Endothelial cell of hepatic sinusoid (primary cell): ENCODE data around the gene KHDC3L.

Experiments used
- in situ Hi-C: cut with HindIII; loops from 2 replicates; pipeline ENCODE4 v1.10.0; 2017; ENCODE audit warnings: low sequenced_read_pairs

KHDC3L gene, protein sequence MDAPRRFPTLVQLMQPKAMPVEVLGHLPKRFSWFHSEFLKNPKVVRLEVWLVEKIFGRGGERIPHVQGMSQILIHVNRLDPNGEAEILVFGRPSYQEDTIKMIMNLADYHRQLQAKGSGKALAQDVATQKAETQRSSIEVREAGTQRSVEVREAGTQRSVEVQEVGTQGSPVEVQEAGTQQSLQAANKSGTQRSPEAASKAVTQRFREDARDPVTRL

DNA sequence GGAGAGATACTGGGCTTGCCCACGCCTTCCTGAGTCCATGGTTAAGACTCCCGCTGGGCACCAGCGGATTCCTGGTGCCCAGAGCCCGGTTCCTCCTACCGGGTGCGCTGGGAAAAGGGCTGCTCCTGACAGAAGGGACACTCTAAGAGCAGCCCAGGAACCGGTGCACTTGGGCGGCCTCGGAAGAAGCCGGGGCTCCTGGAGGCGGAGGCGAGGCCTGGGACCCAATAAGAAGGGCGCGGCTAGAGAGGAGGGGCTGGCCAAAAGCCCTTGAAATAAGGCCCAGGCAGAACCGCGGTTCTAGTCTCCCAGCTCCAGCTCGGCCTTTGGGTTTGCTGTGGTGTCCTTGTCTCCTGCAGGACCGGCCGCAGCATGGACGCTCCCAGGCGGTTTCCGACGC lies at the start of gene KHDC3L:
KHDC3L (plus strand) TSS at position 301 of the 400 bp plus-strand sequence; CDS start at position 373, 72 bp downstream.
- in situ Hi-C loops: no loop called here

DNA sequence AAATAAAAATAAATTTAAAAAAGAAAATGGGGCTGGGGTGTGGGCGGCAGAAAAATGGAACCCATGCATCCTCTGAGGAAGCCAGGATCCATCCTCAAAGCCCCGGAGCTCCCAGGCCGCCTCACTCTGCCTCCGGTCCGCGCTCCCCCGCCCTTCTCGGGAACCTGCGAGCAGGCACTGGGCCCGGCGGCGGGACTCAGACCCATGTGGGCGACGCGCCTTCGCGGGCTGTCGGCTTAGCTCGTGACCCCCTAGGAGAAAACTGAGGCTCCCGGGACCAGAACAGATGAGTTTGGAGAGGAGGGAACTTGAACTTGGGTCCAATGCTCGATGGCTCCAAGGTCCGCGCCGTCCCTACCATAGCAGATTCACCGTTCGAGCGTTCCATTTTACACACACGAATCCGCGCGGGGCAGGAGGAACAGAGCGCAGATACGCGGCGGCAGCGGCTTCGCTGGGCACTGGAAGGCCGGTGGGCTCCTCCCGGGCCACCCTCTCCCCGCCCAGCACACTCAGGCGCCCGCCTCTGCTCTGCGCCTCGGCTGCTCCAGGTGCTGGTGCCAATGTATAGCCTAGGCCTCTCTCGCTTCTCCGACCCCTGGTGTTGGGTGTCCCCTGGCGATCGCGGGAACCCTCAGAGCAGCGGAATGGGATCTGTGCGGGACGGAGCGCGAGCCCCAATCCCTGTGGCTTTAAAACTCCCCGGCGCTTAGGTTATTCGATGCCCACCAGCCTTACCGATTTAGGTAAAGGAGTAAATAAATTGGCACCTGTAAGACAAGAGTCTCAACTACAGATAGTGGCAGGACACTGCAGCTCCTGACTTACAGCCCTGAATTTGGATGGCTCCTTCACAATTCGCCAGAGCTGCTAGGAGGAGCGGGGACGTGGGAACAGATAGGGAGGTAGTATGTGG lies 47.6 kb upstream of the KHDC3L start:
- in situ Hi-C loops: no loop called here

DNA sequence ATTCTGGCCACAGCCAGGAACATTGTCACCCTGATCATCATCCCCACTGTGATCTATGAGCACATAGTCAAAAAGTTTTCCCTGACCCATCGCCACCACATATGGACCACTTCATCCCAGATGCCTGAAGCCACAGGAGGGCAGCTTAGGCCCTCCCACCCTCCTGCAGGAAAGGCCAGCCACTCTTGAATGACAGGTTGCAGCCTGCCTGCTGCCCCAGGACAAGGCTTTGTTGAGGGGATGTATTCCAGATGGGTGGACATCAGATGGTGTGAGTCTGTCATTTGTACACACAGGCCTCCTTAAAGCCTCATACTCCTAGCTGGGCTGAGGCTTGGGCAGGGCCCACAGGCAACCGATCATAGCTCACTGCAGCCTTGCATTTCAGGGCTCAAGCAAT lies 39.1 kb upstream of the KHDC3L start:
- in situ Hi-C loops: no loop called here

DNA sequence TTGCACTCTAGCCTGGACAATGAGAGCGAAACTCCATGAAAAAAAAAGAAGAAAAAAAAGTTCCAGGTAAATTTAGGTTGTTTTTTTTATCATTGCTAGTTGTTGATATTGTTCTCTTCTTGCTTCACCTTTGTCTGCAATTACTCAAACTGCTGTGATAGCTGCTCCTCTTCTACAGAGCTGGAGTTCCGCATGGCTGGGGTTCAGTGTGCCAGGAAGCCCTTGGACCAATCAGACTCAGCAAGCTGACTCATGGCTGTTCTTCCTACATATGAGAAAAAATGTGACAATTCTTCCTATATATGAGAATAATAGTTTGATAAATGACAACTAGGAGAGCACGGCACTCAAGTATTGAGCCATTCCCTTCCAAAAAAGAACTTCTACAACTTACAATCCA lies 36.8 kb upstream of the KHDC3L start:
- in situ Hi-C loops: loop anchor here (5.0 kb wide), 1 partner anchor 87 kb away; no protein-coding TSS in a partner anchor

DNA sequence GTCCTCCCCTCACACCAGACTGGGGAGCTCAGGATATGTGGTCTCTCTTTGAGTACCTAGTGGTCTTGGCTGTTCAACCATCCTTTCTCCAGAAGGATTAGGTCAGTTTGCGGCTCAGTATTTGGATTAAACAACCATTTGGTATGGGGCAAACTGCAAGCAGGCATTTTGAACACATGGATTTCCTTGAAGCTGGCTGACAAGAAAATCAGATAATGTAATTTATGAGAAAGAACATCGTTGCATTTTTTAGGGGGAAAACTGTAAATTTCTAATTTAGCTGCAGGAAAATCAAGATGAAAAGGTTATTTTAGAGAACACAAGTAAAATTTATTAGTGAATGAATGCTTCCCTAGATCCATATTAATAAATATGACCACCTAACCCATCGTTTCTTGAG lies 33.7 kb upstream of the KHDC3L start:
- in situ Hi-C loops: loop anchor here (5.0 kb wide), 1 partner anchor 84 kb away; no protein-coding TSS in a partner anchor

DNA sequence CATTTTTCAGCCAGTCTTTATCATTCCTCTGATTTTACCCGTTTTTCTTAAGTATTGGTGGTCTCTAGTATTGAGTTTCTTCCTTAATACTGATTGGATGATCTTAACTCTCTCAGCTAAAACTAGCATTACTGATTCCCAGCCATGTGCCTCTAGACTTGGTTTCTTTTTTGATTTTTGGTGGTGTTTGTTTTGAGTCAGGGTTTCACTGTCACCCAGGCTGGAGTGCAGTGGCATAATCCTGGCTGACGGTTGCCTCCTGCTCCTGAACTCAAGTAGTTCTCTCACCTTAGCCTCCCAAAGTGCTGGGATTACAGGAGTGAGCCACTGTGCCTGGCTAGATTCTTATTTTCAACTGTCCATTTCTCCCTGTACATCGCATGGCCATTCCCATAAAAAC lies 33.3 kb upstream of the KHDC3L start:
- in situ Hi-C loops: loop anchor here (5.0 kb wide), 1 partner anchor 83 kb away; no protein-coding TSS in a partner anchor

DNA sequence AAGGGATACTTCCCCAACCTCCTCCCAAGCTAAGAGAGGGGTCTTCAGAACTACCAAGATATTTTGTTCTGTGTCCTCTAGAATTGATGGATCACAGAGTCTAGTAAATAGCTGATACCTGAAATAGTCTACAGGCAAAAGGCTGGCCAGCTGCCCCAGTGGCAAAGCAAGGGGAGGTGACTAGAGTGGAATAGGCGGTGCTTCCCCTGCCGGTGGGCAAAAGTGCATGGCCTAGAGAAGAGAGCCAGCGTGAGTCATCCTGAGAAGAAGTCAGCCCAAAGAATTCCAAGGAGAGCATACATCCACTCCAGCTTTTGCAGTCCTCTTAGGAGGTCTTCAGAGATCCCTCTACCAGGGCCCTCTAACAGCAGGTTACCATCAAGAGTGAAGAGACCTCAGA lies 23.1 kb upstream of the KHDC3L start:
- in situ Hi-C loops: no loop called here

DNA sequence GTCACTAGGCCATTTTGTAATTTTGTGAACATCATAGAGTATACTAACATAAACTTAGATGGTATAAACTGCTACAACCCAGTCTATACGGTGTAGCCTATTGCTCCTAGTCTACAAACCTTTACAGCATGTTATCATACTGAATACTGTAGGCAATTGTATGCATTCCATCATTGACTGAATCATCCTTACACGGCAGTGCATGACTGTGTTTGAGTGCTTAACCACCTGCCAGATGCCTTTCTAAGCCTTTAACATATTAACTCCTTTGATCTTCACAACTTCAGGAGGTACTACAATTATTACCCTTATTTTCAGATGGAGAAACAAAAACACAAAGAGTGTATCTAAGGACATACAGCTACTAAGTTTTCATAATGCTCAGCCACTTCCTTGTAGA lies 22.4 kb upstream of the KHDC3L start:
- in situ Hi-C loops: no loop called here

DNA sequence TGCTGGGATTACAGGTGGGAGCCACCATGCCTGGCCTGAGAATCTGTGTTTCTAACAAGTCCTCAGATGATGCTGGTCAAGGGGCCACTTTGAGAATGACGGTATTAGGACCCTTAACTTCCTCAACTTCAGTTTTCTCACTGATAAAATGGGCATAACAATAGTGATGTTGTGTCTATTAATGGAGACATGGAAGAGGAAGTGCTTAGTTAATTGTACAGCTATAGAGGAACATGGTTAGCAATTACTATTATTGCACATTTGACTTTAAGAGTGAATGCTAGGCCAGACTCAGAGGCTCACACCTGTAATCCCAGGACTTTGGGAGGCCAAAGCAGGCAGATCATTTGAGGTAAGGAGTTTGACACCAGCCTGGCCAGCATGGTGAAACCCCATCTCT lies 21.1 kb upstream of the KHDC3L start:
- in situ Hi-C loops: no loop called here

DNA sequence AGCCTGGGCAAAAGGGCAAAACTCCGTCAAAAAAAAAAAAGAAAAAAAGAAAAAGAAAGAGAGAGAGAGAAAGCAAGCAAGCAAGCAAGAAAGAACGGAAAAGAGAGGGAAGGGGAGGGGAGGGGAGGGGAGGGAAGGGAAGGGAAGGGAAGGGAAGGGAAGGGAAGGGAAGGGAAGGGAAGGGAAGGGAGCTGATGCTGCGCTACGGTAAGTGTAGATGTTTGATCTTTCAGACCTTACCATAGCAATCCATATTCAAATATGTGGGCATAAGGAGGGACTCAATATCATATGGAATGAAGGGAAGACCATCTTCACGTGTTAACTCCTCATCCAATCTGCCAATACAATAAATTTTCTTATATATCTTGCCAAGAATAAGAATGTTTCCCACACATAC lies 20.3 kb upstream of the KHDC3L start:
- in situ Hi-C loops: no loop called here

DNA sequence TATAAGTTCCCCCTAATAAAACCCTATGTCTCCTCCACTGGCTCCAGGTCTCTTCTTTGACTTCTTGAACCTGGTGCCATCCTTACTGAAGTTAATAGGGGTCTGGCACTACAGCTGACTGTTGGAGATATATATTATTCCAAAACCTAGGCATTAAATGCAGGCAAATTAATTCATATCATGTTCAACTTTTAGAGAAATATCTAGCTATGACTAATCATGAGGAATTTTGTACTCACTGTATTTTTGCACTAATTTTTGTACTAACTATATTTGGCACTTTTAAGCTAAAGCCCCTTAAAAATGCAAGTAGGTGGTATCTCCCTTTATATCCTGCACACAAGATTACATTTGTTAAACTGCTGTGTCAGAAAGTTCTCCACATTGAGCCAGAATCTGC lies 19.3 kb upstream of the KHDC3L start:
- in situ Hi-C loops: no loop called here

DNA sequence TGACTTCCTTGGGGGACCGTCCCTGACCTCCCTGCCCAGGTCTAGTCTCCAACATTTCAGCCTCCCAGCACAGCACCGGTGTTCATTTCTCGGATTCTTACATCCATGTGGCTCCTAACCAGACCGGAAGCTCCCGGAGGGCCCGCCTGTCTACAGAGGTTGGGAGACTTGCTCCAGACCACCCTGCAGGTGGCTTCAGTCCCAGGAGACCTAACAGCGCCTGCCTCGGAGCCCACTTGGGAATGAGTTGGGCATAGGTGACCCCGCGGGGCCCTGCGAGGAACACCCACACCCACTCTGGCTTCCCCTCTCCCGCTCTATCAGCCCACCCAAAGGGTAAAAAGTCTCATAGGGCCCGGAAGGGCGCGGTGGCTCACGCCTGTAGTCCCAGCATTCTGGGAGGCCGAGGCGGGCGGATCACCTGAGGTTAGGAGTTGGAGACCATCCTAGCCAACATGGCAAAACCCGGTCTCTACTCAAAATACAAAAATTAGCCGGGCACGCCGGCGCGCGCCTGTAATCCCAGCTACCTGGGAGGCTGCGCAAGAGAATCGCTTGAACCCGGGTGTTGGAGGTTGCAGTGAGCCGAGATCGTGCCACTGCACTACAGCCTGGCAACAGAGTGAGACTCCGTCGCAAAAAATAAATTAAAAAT lies 13.8 kb upstream of the KHDC3L start:
- in situ Hi-C loops: no loop called here

DNA sequence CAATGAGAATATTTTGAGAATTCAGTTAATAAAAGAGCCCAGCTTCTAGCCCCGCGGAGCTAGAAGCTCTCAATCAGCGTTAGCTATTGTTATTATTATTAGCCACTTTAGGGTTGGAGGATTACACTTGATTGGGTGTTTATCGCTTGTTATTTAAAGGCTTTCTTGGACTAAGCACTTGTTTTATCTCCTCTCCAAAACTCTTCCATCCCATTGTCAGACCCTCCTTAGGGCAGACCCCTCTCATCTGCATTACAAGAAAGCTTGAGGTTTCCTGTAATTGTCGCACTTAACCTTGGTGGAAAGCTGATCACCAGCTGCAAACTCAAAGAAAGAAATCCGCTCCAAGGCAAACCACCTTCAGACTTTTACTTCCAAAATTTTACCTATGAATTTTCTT lies 13.1 kb upstream of the KHDC3L start:
- in situ Hi-C loops: no loop called here

DNA sequence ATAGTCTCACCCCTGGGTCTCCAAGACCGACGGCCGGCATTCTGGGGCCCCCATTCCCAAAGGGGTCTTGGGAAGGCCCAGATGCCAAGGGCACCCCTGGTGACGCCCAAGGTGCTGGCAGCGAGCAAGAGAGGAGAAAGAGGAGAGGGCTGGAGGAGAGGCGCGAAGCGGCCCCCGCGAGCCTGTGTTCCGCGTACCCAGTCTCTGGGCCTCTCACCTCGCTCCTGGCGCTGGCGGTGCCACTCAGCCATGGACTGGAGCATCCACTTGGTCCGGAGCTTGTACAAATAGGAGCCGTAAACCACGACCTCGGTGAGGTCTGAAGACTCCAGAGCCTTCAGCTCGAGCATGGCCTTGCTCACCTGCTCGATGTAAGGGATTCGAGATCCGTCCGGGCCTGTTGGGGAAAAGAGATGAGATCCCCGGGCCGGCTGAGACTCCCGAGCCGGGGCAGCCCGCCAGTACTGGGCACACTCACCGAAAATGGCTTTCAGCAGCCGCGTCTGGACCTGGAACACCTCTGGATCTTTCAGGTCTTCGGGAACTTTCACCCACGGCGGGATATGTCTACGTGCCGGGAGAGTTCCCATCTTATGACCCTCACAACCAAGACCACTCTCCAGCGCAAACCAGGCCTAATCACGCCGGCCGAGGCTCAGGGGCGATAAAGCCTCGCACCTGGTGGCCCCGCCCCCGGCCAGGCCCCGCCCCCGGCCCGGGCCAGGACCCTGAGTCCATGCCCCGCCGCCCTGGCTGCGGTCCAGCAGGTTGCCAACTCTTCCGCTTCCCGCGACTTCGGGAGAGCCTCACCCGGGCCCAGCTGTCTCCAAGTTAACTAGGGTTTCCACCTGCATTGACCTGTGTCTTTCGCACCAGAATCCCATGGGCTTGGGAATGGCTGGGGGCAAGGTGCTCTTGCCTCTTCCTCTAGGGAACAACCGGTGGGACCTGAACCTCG lies 8.5 kb upstream of the KHDC3L start, which contains the start of gene DPPA5:
DPPA5 (minus strand) TSS at position 641 of the 958 bp plus-strand sequence; CDS start at position 590, 51 bp downstream.
- in situ Hi-C loops: no loop called here

DNA sequence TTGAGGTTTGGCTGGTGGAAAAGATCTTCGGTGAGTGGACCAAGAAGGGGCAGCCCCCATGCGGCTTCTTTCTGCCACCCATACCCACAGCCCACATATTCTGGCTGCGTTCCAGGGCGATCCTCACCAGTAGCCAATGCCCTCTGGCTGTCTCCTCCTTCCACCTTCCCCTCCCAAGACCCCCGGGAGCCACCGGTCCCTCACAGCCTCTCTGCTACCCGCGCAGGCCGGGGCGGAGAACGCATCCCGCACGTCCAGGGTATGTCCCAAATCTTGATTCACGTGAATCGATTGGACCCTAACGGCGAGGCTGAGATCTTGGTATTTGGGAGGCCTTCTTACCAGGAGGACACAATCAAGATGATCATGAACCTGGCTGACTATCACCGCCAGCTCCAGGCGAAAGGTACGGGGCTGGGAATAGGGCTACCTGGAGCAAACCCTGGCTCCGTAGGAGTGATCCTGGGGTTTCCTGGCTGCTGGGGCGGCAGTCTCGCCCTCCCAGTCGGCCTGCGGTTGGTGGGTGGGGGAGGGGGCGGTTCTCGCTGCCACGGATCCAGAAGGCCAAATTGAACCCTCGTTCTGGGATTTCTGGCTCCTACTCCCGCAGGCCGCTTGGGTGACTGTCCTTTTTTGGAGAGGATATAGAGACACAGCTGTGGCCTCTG lies 545 bp downstream of the KHDC3L start:
- in situ Hi-C loops: no loop called here

DNA sequence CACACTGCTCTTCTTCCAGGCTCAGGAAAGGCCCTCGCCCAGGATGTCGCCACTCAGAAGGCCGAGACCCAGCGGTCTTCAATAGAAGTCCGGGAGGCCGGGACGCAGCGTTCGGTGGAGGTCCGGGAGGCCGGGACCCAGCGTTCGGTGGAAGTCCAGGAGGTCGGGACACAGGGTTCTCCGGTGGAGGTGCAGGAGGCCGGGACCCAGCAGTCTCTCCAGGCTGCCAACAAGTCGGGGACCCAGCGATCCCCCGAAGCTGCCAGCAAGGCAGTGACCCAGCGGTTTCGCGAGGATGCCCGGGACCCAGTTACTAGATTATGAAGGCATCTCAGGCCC lies 1.0 kb downstream of the KHDC3L start:
- in situ Hi-C loops: no loop called here

DNA sequence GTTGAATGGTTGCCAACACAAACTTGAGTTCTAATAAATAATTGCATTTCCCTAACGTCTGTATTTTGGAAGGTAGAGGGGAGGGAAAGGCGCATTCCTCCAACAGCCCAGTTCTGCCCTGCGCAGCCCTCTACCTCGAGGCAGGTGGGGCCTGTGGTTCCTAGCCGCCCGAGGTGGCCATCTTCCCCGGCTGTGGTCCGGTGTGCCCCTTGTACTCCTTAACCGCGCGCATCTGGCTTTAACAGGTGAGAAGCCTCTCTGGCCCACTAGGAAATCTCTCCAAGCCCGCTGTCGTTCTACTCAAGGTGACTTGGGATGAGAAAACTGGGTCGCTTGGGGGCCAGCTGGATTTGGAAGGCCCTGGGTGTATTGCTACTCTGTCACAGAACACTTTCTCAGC lies 1.7 kb downstream of the KHDC3L start:
- in situ Hi-C loops: no loop called here

DNA sequence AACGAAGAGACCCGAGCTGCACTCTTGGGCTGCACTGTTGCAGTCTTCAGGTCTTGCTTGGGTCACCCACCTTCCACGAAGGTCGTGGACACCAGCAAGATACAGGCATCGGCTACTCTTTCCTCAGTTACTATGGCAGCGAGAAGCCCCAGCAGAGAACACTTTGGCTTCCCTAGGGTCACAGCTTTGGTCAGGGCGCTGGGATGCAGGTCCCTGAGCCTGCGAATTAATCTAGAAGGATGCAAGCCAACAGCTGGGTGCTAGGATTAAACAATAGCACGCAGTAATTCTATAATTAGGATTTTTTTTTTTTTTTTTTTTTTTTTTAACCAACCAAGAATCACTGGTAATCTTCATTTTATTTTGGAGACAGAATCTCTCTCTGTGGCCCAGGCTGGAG lies 2.1 kb downstream of the KHDC3L start:
- in situ Hi-C loops: no loop called here

DNA sequence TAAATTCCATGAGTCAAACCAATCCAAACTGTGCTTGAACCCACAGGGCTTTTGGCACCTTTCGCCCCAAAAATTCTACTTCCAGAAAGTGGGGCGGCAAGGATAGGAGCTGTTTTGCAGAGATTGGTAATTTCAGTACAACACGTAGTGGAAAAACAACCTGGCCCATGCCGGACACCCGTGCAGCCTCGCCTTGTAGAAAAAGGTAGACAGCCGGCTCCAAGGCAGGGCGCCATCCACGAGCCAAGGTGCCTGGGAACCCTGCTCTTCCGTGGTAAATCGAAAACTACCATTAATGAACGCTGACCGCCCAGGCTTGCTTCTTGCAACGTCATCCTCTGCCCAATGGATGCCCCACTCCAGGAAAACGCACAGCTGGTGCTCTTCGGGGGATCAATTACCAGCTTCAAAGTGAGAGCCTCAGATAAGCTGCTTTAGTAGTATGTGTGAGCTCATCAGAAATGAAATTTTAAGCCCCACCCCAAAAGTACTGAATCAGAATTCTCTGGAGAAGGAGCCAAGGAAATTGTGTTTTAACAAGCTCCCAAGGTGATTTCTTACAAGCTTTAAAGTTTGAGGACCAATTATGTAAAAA lies 5.4 kb downstream of the KHDC3L start:
- in situ Hi-C loops: no loop called here

DNA sequence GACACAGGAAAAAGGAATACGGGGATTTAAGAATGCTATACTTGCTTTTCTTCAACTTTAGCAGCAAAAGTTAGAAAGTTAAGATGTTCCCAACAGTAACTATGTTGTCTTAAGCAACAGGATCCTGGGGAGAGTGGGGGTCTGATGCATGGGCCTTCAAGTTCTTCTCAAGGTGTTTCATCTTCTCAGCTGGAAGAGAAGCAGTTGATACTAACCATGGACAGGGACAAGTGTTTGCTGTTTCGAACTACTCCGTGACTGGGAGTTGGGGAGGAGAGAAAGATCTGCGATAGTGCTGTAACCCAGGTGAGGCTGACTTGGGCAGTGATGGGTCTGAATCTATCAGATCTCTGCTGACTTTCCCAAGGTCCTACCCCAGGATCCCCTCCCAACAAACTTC lies 6.2 kb downstream of the KHDC3L start:
- in situ Hi-C loops: no loop called here
